Hypothalamus (tissue), 51 donors: ENCODE data around the gene ADNP.
A peak's percentile ranks its signal among the peaks of the same experiment; 100 is the strongest.

Source experiments
- DNase-seq, 51 donors: peaks; one replicate each; lab custom pipeline; 2025; lab: John Stamatoyannopoulos, UW

The ADNP gene

DNA sequence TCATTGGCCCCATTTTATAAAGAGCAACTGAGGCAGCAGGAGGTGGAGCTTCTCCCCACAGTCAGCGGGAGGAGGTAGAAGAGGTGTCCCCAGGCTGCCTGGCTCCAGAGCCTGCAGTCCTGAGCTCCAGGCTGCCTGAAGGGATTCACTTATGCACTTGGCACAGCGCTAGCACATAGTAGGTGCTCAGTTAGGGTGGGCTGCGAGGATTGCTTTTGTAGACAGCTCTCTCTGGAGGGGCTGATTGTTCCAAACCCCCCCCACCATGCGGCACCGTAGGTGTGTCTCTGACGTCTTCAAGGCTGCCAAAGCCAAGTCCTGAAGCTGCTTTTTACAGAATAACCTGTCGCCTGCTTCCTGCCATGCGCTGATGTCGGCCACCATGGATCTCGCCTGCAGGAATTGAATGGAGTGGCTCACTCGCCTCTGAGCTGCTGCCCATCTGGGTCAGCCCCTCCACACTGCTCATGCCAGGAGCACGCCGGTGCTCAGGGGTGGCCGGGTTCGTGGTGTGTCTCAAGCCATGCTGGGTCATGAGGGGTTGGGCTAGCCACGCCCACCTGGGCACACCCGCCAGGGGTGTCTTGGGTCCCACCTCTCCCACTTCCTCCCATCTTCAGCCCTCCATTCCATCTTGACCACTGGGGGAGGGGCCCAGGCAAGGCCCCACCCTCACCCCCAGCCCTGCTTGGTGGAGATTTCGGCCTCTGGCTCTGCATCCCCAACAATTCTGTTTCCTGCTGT, 76.6 kb downstream of the ADNP start:
- no peak for DNase-seq

DNA sequence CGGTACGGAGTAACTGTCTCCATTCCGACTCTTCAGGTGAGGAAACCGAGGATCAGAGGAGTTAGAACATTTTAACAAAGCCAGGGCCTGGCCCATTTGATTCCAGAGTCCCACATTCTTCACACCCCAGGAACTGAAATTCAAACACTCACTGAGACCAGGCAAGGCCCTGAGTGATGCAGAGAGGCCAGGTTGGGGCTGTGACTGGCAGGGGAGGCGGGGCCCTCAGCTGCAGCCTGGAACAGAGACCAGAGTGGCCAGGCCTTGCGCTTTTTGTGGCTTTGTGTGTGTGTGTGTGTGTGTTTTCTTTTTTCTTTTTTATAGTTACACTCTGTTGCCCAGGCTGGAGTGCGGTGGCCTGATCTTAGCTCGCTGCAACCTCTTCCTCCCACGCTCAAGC, 79.2 kb downstream of the ADNP start:
- no peak for DNase-seq

DNA sequence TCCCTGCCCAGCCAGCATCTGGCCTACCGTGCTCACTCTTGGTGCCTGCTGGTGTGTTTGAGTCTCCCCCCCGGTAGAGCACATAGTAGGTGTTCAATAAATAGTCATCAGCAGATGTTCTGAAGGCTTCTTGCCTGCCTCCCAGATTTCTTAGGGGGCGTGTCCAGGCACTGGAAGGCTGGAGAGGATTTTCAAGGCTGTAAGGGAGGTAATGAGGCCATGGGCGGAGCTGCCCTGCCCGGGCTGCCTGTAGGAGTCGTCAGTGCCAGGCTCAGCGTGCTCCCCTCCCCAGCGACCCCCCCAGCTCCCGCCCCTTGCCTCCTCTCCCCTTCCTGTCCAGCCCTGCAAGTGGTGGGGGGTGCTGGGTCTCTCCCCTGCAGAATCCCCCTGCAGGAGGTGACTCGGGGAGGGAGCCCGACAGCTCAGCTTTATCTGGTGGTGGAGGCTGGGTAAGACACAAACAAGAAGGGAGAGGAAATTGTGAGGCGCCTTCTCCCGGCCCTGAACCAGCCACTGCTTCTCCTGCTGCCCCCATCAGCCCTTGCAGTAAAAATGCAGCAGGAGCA, 80.4 kb downstream of the ADNP start:
- DNase-seq, result no peak

DNA sequence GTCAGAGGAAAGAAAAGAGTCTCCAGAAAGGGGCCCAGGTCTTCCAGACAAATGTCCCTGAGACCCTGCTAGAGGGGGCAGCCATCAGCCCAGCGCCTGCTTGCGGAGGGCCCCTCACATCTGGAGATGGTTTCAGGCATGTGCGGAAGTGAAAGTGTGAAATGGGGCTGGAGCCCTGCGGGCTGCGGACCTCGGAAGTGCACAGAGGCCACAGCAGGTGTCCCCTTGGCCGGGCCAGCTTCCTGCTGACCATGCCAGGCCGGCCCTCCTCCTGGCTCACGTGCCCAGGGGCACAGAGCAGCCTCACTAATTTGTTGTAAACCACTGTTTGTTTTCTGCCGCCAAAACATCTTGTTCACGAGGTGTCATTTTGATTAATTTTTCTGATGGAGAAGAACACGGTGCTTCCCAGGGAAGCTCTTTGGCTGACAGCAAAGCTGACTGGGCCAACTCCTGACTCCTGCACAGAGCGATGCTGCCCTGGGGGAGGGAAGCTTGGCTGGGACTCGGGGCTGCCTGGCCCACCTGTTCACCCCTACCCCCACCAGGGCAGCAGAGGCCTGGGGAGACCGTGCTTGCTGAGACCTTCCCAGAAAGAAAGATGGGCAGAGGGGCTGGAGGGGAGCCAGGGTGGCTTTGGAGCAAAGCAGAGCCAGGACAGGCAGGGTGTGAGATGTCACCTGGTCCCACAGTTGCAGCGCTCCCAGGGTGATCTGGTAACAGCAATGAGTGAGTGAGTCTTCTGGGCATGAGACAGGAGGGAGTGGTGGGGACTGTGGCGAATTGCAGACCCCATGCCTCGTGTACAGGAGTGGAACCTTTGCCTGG, 82.2 kb downstream of the ADNP start:
- peak in 11 of 51 donors; percentile 1 to 48 (median 13) for DNase-seq

DNA sequence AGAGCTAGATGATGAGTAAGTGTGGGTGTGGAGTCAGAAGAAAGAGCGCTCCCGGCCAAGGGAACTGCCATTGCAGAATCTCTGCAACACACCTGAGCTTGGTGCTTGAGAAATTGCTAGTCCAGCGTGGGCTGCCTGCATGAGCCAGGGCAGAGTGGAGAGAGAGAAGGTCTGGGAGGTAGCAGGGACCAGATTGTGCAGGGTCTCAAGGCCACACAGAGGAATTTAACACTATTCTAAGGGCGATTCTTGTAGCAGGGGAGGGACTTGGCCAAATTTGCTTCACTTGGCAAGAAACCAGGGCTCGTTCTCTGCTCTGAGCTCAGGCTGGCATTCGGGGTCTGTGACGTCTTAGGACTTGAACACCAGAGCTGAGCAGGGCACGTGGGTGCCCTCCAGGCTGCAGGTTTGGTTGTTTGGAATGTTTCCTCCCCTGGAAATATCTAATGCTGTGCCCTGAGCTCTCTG, 82.9 kb downstream of the ADNP start:
- peak in 26 of 51 donors; percentile 5 to 55 (median 18) for DNase-seq

DNA sequence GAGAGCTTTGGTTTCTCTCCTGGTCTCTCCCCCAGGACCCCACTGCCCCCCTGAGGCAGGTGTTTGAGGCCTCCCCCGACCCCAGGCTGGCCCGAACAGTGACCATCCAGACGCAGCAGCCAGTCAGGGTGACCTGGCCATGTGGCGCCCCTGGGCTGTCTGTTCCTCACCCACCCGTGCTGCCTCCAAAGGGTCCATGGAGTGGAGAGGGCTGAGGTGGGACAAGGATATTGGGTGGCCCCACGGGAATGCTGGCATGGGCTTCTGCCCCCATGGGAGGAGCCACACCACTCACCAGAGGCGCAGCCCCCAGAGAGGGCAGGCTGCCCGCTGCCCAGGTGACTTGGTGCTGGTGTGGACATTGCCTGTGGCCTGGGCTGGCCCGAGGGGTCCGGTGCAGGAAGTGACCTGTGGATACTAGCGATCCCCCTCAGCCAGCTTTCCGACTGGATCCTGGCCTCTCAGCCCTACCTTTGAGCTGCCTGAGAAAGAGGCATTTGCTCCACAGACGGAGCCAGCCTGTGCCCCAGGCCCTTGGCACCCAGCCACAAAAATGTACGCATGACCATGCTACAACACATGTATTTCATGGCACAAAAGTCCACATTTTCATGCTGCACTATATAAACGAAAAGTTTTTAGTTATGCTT, 85.5 kb downstream of the ADNP start:
- no peak for DNase-seq

DNA sequence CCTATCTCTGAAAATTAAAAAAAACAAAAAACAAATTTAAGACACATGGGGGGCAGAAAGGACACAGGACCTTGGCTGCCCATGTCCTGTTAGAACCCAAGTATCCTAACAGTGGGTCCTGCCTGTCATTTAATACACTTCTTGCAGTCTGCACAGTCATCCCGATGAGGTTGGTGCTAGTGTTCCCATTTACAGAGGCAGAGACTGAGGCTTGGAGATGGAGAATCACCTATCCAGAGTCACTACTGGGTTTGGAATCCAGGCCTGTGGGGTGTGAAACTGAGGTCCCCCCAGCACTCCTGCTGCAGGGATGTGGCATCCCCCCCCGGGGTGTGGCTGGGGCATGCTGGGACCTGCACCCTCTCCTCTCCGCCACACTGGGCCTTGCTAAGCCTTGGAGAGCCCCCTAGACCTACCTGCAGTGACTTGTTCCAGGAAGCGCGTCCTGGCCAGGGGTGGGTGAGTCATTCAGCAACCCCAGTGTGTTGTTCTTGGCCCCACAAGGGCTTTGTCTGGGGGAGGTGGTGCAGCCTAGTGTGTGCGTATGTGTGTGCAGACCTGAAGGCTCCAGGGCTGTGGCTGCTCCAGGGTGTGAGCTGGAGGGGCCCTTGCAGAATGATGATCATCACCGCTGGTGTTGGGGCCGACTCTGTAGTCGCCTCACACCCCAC, 86.7 kb downstream of the ADNP start:
- no peak for DNase-seq

DNA sequence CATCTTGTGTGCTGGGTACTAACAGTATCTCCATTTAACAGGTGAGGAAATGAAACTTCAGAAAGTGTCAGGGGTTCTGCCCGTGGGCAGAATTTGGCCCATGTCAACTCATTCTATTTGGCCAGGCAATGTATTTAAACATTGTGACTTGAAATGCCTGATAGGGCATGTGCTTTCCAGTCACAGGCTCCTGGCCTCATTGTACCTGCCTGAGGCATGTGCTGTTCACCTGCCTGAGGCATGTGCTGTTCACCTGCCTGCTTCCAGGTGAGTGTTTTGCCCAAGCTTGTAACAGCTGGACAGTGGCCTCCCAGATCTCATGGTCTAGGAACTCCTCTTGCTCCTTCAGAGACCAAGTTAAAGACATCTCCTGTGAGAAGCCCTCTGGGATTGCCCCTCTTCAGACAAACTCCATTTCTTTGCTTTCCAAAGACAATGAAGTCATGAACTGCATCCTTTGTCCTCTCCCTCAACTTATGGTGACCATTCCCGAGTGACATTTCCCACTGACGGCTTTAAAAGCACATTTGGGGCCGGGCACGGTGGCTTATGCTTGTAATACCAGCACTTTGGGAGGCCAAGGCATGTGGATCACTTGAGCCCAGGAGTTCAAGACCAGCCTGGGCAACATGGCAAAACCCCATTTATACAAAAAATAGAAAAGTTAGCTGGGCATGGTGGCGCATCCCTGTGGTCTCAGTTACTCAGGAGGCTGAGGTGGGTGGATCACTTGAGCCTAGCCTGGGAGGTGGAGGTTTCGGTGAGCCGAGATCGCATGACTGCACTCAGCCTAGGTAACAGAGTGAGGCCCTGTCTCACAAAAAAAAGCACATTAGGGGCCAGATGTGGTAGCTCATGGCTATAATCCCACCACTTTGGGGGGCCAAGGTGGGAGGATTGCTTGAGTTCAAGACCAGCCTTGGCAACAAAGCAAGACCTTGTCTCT, 87.6 kb downstream of the ADNP start:
- DNase-seq, result no peak

DNA sequence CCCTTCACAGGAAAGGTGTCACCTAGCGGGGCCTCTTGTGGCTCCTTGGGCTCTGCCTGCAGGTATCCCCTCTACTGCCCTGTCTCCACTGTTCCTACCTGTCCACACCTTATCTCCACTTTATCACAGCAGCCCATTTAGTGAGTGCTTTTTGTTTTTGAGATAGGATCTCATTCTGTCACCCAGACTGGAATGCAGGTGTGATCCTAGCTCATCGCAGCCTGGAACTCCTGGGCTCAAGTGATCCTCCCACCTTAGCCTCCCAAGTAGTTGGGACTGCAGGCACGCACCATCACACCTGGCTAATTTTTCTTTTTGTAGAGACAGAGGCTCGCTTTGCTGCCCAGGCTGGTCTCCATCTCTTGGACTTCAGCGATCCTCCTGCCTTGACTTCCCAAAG, 88.4 kb downstream of the ADNP start:
- no peak for DNase-seq
